OCI-LY7 (cell line): ENCODE results near the gene RASAL1. TPM values are rescaled to one million over a fixed set of nuclear protein-coding genes. Genes with fewer than 3 reads are reported as not detected.
"Not testable (repeated sequence)": the region's sequence is repeated elsewhere in the genome, so short reads cannot be mapped to it uniquely, and the experiment has no call there.

Experiments used
- BruUV-seq: library from RNA; stranded (reverse); fragments of 400-500 nt; replicated peaks from 2 replicates; lab custom pipeline; 2021; lab: Mats Ljungman, UMichigan
- CTCF ChIA-PET: fragments of 300-600 bp; sonication (Branson Sonifier 250); formaldehyde crosslinking; loops from one replicate; lab custom pipeline; 2022; ENCODE audit warnings: antibody characterized with exemption; ENCODE audit not compliant: unreplicated experiment; lab: Charles Lee
- POLR2A ChIA-PET: fragments of 300-600 bp; sonication (Branson Sonifier 250); formaldehyde crosslinking; loops from one replicate; lab custom pipeline; 2022; ENCODE audit warnings: antibody characterized with exemption; lab: Charles Lee
- DNase-seq: peaks from one replicate; pipeline ENCODE4 v3.0.0-alpha.2; 2015; ENCODE audit warnings: low spot score
- H2AFZ ChIP-seq: fragments of 200-600 bp; sonication (generic), shearing (Covaris generic); 2 replicates; pipeline ENCODE4 v1.6.1; 2014; ENCODE audit warnings: mild to moderate bottlenecking, antibody characterized with exemption, low read length, moderate library complexity
- H3K27ac ChIP-seq: fragments of 200-600 bp; sonication (generic); 2 replicates; pipeline ENCODE4 v1.5.1; 2014; ENCODE audit warnings: mixed run types, low read depth, mild to moderate bottlenecking, moderate library complexity, low read length, inconsistent platforms; ENCODE audit not compliant: poor library complexity, severe bottlenecking
- H3K36me3 ChIP-seq: fragments of 200-600 bp; sonication (generic); 2 replicates; pipeline ENCODE4 v1.6.1; 2014; ENCODE audit warnings: mild to moderate bottlenecking, antibody characterized with exemption, low read length, moderate library complexity, mixed read lengths; ENCODE audit not compliant: insufficient read depth
- H3K4me1 ChIP-seq: fragments of 200-600 bp; sonication (generic); 2 replicates; pipeline ENCODE4 v1.5.1; 2014; ENCODE audit warnings: mild to moderate bottlenecking, low read length; ENCODE audit not compliant: insufficient read depth, poor library complexity, severe bottlenecking
- H3K4me2 ChIP-seq: fragments of 200-600 bp; sonication (generic); 2 replicates; pipeline ENCODE4 v1.6.1; 2014; ENCODE audit warnings: mild to moderate bottlenecking, low read length
- H3K4me3 ChIP-seq: fragments of 200-600 bp; sonication (generic); 2 replicates; pipeline ENCODE4 v1.5.1; 2014; ENCODE audit warnings: mild to moderate bottlenecking, low read depth, low read length; ENCODE audit not compliant: poor library complexity, severe bottlenecking
- H3K79me2 ChIP-seq: fragments of 200-600 bp; sonication (generic); 2 replicates; pipeline ENCODE4 v1.6.1; 2016; ENCODE audit warnings: low read depth, mild to moderate bottlenecking, low read length, moderate library complexity, mixed read lengths; ENCODE audit not compliant: insufficient read depth
- H3K9me2 ChIP-seq: fragments of 200-600 bp; sonication (generic); 2 replicates; pipeline ENCODE4 v1.6.1; 2016; ENCODE audit warnings: mild to moderate bottlenecking, low read length, mixed read lengths; ENCODE audit not compliant: insufficient read depth
- H3K9me3 ChIP-seq: fragments of 200-600 bp; sonication (generic); 2 replicates; pipeline ENCODE4 v1.6.1; 2014; ENCODE audit warnings: mild to moderate bottlenecking, mixed run types, low read length, mixed read lengths
- H4K20me1 ChIP-seq: fragments of 200-600 bp; sonication (generic); 2 replicates; pipeline ENCODE4 v1.6.1; 2014; ENCODE audit warnings: mild to moderate bottlenecking, antibody characterized with exemption, low read length, moderate library complexity, mixed read lengths; ENCODE audit not compliant: insufficient read depth
- EZH2phosphoT487 ChIP-seq: fragments of 200-600 bp; sonication (generic); IDR thresholded peaks from 2 replicates; pipeline ENCODE4 v1.6.1; 2018; ENCODE audit warnings: low read depth, borderline replicate concordance, mild to moderate bottlenecking, mixed run types, antibody characterized with exemption, low read length, moderate library complexity, mixed read lengths
- intact Hi-C: fragments of 100-400 bp; cut with micrococcal nuclease; formaldehyde crosslinking; loops from one replicate; pipeline ENCODE4 v1.10.0; 2022; ENCODE audit not compliant: unreplicated experiment
- total RNA-seq, 2 experiments: library from RNA; depleted of rRNA in 1 of 2; stranded (reverse); fragments of >200 nt in 1 of 2; shearing (Covaris generic) in 1 of 2; gene quantifications; 2 replicates each; pipeline ENCODE4 v1.2.3, GENCODE V29; 2014 to 2022
- TF ChIP-seq, protein P1 (sequence below): fragments of 200-600 bp; sonication (generic); conservative IDR thresholded peaks from 2 replicates; pipeline ENCODE4 v1.5.1; 2014; ENCODE audit warnings: mild to moderate bottlenecking, antibody characterized with exemption, low read length, moderate library complexity, mixed read lengths

RASAL1 gene
- total RNA-seq, 2 experiments from 2014 or later, result 74.4 to 89.1 TPM

DNA sequence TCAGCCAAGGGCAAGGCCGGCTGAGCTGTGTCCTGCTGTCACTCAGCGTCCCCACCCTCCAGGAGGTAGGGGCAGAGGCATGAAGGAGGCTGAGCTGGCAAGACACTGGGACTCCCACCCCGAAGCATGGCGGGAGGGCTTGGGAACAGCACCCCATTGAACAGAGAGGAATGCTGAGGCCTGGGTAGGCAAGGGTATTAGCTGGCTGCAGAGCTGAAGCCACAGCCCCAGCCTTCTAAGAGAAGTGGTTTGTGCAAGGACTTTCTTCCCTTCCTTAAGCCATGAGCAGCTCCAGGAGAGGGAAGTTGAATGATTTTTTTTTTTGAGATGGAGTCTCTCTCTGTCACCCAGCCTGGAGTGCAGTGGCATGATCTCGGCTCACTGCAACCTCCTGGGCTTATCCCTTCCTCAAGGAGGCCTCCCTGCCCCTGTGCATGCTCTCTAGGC, 7.3 kb upstream of the RASAL1 start:
- H3K9me3 ChIP-seq, result no peaks in the 10 kb centered on the region
- no peaks in the 10 kb centered on the region for H3K79me2 ChIP-seq
- H4K20me1 ChIP-seq, result no peaks in the 10 kb centered on the region
- intact Hi-C loops, result no loop called here
- peaks cover 57% of the 10 kb centered on the region for H3K4me1 ChIP-seq
- no peaks in the 10 kb centered on the region for H3K9me2 ChIP-seq
- CTCF ChIA-PET, result no interaction called here
- POLR2A ChIA-PET, result interaction anchor here (0.6 to 1.1 kb wide), 4 partner anchors 10 to 236 kb away, joined by 3 to 4 read pairs (median 3); no protein-coding TSS in a partner anchor
- H2AFZ ChIP-seq, result peak overlapping the region; percentile 82
- TF ChIP-seq, protein P1, sequence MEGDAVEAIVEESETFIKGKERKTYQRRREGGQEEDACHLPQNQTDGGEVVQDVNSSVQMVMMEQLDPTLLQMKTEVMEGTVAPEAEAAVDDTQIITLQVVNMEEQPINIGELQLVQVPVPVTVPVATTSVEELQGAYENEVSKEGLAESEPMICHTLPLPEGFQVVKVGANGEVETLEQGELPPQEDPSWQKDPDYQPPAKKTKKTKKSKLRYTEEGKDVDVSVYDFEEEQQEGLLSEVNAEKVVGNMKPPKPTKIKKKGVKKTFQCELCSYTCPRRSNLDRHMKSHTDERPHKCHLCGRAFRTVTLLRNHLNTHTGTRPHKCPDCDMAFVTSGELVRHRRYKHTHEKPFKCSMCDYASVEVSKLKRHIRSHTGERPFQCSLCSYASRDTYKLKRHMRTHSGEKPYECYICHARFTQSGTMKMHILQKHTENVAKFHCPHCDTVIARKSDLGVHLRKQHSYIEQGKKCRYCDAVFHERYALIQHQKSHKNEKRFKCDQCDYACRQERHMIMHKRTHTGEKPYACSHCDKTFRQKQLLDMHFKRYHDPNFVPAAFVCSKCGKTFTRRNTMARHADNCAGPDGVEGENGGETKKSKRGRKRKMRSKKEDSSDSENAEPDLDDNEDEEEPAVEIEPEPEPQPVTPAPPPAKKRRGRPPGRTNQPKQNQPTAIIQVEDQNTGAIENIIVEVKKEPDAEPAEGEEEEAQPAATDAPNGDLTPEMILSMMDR, result no peak
- TF ChIP-seq EZH2phosphoT487, result no peak
- peak overlapping the region; percentile 36 for H3K27ac ChIP-seq
- DNase-seq, result no peak
- no TSS peak for BruUV-seq
- peak overlapping the region; percentile 44 for H3K4me2 ChIP-seq
- no peaks in the 10 kb centered on the region for H3K36me3 ChIP-seq
- no peak overlapping the region for H3K4me3 ChIP-seq

DNA sequence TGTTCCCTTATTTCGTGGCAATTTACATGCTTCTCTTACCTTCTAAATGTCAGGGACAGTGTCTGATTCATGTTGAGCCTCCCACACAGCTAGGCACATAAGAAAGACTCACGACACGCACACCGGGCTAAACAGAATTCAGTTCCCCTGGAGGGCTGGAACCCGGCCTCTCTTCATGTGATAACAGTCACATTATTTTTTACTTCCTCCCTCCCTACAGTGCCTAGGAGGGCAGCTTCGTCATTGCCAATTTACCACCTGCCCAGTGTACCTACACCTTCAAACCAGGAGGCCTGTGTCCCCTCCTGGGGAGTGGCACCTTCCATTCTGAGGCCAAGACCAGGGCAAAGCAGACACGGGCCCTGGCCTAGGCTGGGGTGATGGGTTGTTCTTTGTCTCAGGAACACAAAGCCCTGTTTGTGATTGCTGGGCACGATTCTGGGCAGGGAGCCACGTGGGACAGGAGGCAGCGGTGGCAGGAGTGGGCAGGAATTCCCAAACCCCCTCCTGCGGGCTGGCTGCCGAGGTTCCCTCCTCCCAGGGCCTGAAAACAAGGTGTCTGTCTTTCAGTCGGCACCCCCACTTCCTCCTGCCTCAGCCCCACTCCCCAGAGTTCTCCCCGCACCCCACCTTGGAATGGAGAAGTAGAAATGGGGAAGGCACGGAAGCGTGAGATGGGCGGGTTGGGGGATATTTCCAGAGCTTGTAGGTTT, 6.8 kb upstream of the RASAL1 start:
- Histone ChIP-seq H3K9me3 (no peaks in the 10 kb centered on the region), H2AFZ (peak overlapping the region; percentile 82), H3K4me2 (peak overlapping the region; percentile 44), H3K36me3 (no peaks in the 10 kb centered on the region), H4K20me1 (no peaks in the 10 kb centered on the region), H3K9me2 (no peaks in the 10 kb centered on the region), H3K4me3 (no peak overlapping the region), H3K79me2 (no peaks in the 10 kb centered on the region), H3K4me1 (peaks cover 63% of the 10 kb centered on the region), H3K27ac (peak overlapping the region; percentile 36)
- DNase-seq, result no peak
- POLR2A ChIA-PET, result interaction anchor here (0.6 to 1.1 kb wide), 4 partner anchors 9 to 235 kb away, joined by 3 to 4 read pairs (median 3); no protein-coding TSS in a partner anchor
- CTCF ChIA-PET, result no interaction called here
- BruUV-seq, result no TSS peak
- intact Hi-C loops, result no loop called here
- TF ChIP-seq, protein P1, result no peak
- no peak for TF ChIP-seq EZH2phosphoT487

DNA sequence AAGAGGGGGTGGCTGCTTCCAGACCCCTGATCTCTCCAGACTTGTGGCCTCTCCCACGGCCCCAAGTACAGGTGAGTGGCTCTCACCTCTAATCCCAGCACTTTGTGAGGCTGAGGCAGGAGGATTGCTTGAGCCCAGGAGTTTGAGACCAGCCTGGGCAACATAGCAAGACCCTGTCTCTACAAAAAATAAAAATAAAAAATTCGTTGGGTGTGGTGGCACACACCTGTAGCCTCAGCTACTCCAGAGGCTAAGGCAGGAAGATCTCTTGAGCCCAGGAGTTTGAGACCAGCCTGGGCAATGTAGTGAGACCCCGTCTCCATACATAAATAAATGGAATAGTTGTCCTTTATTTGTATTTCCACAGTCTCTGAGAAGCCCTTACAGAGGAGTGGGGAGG, 6.2 kb upstream of the RASAL1 start:
- DNase-seq, H3K4me3 ChIP-seq, H3K79me2 ChIP-seq, H4K20me1 ChIP-seq, intact Hi-C loops, BruUV-seq, H3K9me3 ChIP-seq, H3K9me2 ChIP-seq, CTCF ChIA-PET, H3K36me3 ChIP-seq: not testable (repeated sequence)
- Histone ChIP-seq H3K4me1 (peaks cover 68% of the 10 kb centered on the region), H3K27ac (peak overlapping the region; percentile 39), H3K4me2 (peak overlapping the region; percentile 84), H2AFZ (peak overlapping the region; percentile 82; the same call in 1 of the 2 replicates)
- POLR2A ChIA-PET, result interaction anchor here (1.1 kb wide), 1 partner anchor 12 kb away, joined by 3 read pairs; no protein-coding TSS in a partner anchor
